Spinal cord (tissue), 10 donors: Measurements from ENCODE around the gene TBC1D22A. TPM values are rescaled to one million over a fixed set of nuclear protein-coding genes. Genes with fewer than 3 reads are reported as not detected.

Source experiments
- DNase-seq, 6 donors: peaks; one replicate each; pipeline versions ENCODE4 v3.0.0 to v3.0.0-alpha.2; 2013 to 2015; ENCODE audit warnings: low spot score in 6 of 6, low read depth in 4 of 6
- H3K27ac ChIP-seq: one replicate; pipeline ENCODE4 v1.5.1; 2013; ENCODE audit warnings: low read depth, low read length, control low read depth
- H3K27me3 ChIP-seq: one replicate; pipeline ENCODE4 v1.6.1; 2013; ENCODE audit warnings: low read length; ENCODE audit not compliant: control insufficient read depth, insufficient read depth
- H3K36me3 ChIP-seq: one replicate; pipeline ENCODE4 v1.6.1; 2013; ENCODE audit warnings: low read length; ENCODE audit not compliant: control insufficient read depth, insufficient read depth
- H3K4me1 ChIP-seq: one replicate; pipeline ENCODE4 v1.6.1; 2013; ENCODE audit warnings: low read length; ENCODE audit not compliant: control insufficient read depth, insufficient read depth
- H3K4me3 ChIP-seq: one replicate; pipeline ENCODE4 v1.5.1; 2013; ENCODE audit warnings: low read depth, low read length, control low read depth
- H3K9me3 ChIP-seq: one replicate; pipeline ENCODE4 v1.6.1; 2013; ENCODE audit warnings: low read length; ENCODE audit not compliant: control insufficient read depth, insufficient read depth
- WGBS: methylation state at CpG from one replicate; pipeline ENCODE4 v1.1.5; 2013; ENCODE audit warnings: missing lambda C conversion rate; ENCODE audit not compliant: insufficient coverage; 5-methylcytosine and 5-hydroxymethylcytosine counted together
- polyA plus RNA-seq, 2 donors: library from polyadenylated mRNA; unstranded; fragments of 120-200 nt; gene quantifications; one replicate each; pipeline ENCODE4 v1.2.1, GENCODE V29; 2013; ENCODE audit not compliant: insufficient read length in 2 of 2
- total RNA-seq, 2 donors: library from RNA; depleted of rRNA in 1 of 2; stranded (reverse); fragments of 120-200 nt in 1 of 2; fragments of >200 nt in 1 of 2; gene quantifications; one replicate each; pipeline versions ENCODE4 v1.2.3 to v1.2.4, GENCODE V29; 2013 to 2014
- donor health status: healthy.

Gene TBC1D22A
- total and polyA plus RNA-seq, 4 donors, result 7.1 to 14.6 (median 10.8) TPM

DNA sequence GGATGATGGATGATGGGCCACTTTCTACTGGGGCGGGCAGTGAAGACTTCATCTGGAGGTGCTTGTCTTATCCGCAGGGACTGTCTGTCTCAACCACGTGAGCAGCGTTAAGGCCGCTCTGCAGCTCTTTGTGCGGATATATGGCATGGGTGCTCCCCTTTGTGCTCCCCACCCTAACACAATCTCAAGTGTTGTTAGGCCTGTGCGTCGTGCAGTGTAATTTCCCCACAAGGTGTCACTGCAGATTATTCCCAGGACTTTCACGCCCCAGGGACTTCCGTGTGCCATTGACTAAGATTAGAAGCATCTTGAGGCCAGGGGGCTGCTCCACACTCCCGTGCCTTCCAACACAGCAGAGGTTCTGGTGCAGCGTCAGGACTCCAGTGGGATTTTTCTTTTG lies 65.3 kb downstream of the TBC1D22A start:
- Histone ChIP-seq H3K4me3 (no peak overlapping the region), H3K4me1 (peaks cover 24% of the 10 kb centered on the region), H3K27ac (no peak overlapping the region), H3K27me3 (no peaks in the 10 kb centered on the region), H3K36me3 (peaks cover 17% of the 10 kb centered on the region), H3K9me3 (no peaks in the 10 kb centered on the region)
- DNase-seq, result no peak
- WGBS, result 93% methylated on average over 7 of the region's 12 CpGs

- H3K4me3 ChIP-seq, result no peak overlapping the region
- DNase-seq, result no peak
- H3K9me3 ChIP-seq, result no peaks in the 10 kb centered on the region
- H3K4me1 ChIP-seq, result peaks cover 24% of the 10 kb centered on the region
- no peaks in the 10 kb centered on the region for H3K27me3 ChIP-seq
- 95% methylated on average over 9 of the region's 9 CpGs for WGBS
- H3K27ac ChIP-seq, result no peak overlapping the region
- H3K36me3 ChIP-seq, result peaks cover 14% of the 10 kb centered on the region
Observed at GRCh38 chr22:46828323-46828900, 66.0 kb downstream of the TBC1D22A start.

GRCh38 chr22:46829117-46829891 lies 66.9 kb downstream of the TBC1D22A start:
- Histone ChIP-seq H3K9me3 (no peaks in the 10 kb centered on the region), H3K27me3 (no peaks in the 10 kb centered on the region), H3K36me3 (peaks cover 10% of the 10 kb centered on the region), H3K4me1 (peaks cover 24% of the 10 kb centered on the region), H3K27ac (no peak overlapping the region), H3K4me3 (no peak overlapping the region)
- DNase-seq, result peak in 2 of 6 donors; percentile 47 to 73
- WGBS, result 43% methylated on average over 10 of the region's 12 CpGs

DNA sequence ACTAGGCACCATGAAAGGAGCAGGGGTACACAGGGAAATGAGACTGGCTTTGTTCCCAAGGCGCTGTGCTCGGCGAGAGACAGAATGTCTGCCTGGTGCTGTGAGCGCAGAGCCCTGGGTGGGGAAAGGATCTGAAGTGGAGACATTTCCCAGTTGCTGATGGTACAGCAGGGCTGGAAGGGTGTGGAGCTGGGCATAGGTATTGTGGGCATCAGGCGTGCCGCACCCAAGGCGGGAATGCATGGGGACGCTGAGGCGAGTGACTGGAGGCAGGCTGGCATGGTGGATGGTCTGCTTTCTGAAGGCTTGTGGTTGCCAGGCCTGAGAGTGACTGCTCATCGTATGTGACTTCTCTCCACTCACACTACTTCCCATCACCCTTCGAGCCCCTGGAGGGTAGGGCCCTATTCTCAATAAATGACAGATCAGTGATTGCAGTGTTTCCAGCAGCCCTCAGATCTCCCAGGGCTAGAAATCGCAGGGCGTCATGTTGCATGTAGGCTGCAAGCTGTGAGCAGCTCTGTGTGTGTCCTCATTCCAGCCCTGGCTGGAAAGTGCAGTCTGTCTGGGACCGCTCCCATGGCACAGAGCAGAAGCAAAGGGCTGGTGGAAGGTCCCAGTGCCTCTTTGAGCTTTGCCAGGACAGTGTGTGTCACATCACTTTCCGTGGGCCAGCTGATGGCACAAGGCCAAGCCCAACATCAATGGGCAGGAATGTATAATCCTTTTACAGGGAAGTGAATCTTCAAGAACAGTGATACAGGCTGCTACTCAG lies 67.7 kb downstream of the TBC1D22A start:
- Histone ChIP-seq H3K4me3 (no peak overlapping the region), H3K27me3 (no peaks in the 10 kb centered on the region), H3K36me3 (peaks cover 8% of the 10 kb centered on the region), H3K9me3 (peaks cover 6% of the 10 kb centered on the region), H3K4me1 (peaks cover 24% of the 10 kb centered on the region), H3K27ac (no peak overlapping the region)
- 42% methylated on average over 8 of the region's 15 CpGs for WGBS
- peak in 2 of 6 donors; percentile 57 to 63 for DNase-seq

GRCh38 chr22:46830841-46831240 lies 68.4 kb downstream of the TBC1D22A start:
- Histone ChIP-seq H3K36me3 (peaks cover 8% of the 10 kb centered on the region), H3K4me3 (no peak overlapping the region), H3K27me3 (no peaks in the 10 kb centered on the region), H3K4me1 (peaks cover 24% of the 10 kb centered on the region), H3K27ac (no peak overlapping the region), H3K9me3 (peaks cover 10% of the 10 kb centered on the region)
- DNase-seq, result no peak
- WGBS, result 84% methylated on average over 8 of the region's 8 CpGs

DNA sequence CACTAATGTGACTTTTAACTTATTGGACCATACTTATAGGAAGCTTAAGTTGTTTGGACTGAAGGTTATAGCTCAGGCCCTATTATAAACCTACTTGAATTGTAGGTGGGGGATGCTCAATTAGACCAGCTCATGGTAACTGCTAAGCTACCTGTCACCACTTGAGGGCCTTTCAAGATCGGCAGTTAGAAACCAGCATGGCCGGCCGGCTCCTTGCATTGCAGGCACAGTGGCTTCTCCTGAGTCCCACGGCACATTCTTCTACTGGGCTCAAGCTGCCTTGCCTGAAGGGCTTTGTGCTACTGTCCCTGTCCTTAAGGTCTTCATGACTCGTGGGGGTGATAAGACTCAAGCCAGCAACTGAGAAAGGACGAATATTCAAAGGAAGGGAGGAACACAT lies 70.8 kb downstream of the TBC1D22A start:
- WGBS, result 67% methylated on average over 6 of the region's 6 CpGs
- Histone ChIP-seq H3K36me3 (peaks cover 4% of the 10 kb centered on the region), H3K27me3 (no peaks in the 10 kb centered on the region), H3K27ac (no peak overlapping the region), H3K4me3 (no peak overlapping the region), H3K9me3 (peaks cover 10% of the 10 kb centered on the region), H3K4me1 (peaks cover 24% of the 10 kb centered on the region)
- peak in 1 of 6 donors; percentile 77 for DNase-seq

- no peak for DNase-seq
- H3K4me3 ChIP-seq, result no peak overlapping the region
- H3K4me1 ChIP-seq, result peaks cover 16% of the 10 kb centered on the region
- WGBS, result no CpG with 5 or more reads among the region's 1 CpG
- H3K27me3 ChIP-seq, result no peaks in the 10 kb centered on the region
- no peak overlapping the region for H3K27ac ChIP-seq
- H3K36me3 ChIP-seq, result no peaks in the 10 kb centered on the region
- H3K9me3 ChIP-seq, result peaks cover 10% of the 10 kb centered on the region
Observed at GRCh38 chr22:46834021-46834737, 71.7 kb downstream of the TBC1D22A start.

DNA sequence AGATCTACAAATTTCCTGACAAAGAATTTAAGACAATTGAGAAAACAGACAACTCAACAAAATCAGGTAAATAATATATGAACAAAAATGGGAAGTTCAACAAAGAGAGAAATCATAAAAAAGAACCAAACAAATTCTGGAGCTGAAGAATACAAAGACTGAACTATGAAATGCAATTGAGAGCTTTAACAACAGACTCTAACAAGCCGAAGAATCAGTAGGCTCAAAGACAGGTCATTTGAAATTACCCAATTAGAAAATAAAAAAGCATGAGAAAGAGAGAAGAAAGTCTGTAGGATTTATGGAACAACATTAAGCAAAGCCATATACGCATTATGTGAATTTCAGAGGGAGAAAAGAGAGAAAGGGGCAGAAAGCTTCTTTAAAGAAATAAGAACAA lies 72.8 kb downstream of the TBC1D22A start:
- WGBS, result 80% methylated on average over 1 of the region's 2 CpGs
- Histone ChIP-seq H3K27ac (no peak overlapping the region), H3K4me3 (no peak overlapping the region), H3K36me3 (no peaks in the 10 kb centered on the region), H3K27me3 (no peaks in the 10 kb centered on the region), H3K9me3 (peaks cover 10% of the 10 kb centered on the region), H3K4me1 (peaks cover 8% of the 10 kb centered on the region)
- DNase-seq, result no peak

GRCh38 chr22:46835693-46836092 lies 73.2 kb downstream of the TBC1D22A start:
- Histone ChIP-seq H3K9me3 (peaks cover 10% of the 10 kb centered on the region), H3K27ac (no peak overlapping the region), H3K4me1 (peaks cover 4% of the 10 kb centered on the region), H3K36me3 (no peaks in the 10 kb centered on the region), H3K27me3 (no peaks in the 10 kb centered on the region), H3K4me3 (no peak overlapping the region)
- whole genome bisulfite sequencing, result no CpG with 5 or more reads among the region's 2 CpGs
- no peak for DNase-seq
